ENCODE results near the gene DCUN1D5.

DNA sequence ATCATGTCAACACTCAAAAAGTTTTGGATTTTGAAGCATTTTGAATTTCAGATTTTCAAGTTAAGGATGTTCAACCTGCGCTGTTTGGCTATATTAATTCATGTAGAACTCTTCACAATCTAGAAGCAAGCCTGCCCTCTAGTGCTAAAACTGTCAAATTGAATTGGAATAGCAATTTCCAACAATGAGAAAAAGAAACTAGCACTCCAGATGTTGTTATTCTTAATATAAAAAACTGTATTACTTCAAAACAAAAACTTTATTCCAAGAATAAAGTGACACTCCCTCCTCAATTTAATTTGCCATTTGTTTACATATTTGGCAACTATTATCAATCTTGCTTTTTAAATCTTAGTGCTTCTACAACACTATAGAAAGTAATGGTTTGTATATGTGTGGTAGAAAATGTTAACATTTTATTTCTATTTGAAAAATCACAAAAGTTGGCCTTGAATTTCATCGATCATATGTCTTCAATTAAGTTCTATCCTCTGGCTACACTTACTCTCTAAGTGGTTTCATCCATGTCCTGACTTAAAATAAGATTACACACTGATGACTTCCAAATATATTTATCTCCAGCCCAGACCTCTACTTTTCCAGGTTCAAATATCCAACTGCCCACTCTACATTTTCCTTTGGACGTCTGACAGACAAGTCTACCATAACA lies 36.6 kb downstream of the DCUN1D5 start:
- TF ChIP-seq POLR2AphosphoS5 (IDR thresholded peaks at IDR 0.05; ENCODE audit: low read depth, low read length), result no peak
- no peak for TF ChIP-seq REST (IDR thresholded peaks at IDR 0.05; ENCODE audit: insufficient read depth in 1 of 2, low read depth in 2 of 2, low read length in 2 of 2)
- no peak for TF ChIP-seq TAF1 (IDR thresholded peaks at IDR 0.05; ENCODE audit: borderline replicate concordance, insufficient read depth, low read length)
- TF ChIP-seq SIN3A (IDR thresholded peaks at IDR 0.05; ENCODE audit: borderline replicate concordance, insufficient read depth, low read length), result no peak
- no peak for TF ChIP-seq FOXP2 (optimal IDR thresholded peaks at IDR 0.05; ENCODE audit: borderline replicate concordance, extremely low read depth, extremely low read length, insufficient read depth)

Measured in PFSK-1 (cell line).